ENCODE measurements around the gene KBTBD7.

GRCh38 chr13:41231786-41232185 lies 37.4 kb upstream of the KBTBD7 start:
- TF ChIP-seq CTCF (conservative IDR thresholded peaks at IDR 0.05) (no peak), ZFX (IDR thresholded peaks at IDR 0.05) (no peak)

Measured in C4-2B (cell line).